Stimulated activated CD8-positive, alpha-beta memory T cell treated with anti-CD3 and anti-CD28 coated beads, Interleukin-2, amount 100 ng/mL, for 48 hours (primary cell): ENCODE results near the gene ARHGAP21.

Experiments
- DNase-seq, 2 donors: peaks; one replicate each; pipeline ENCODE4 v3.0.0-alpha.2; 2020; ENCODE audit warnings: low read depth in 2 of 2

ARHGAP21 gene

DNA sequence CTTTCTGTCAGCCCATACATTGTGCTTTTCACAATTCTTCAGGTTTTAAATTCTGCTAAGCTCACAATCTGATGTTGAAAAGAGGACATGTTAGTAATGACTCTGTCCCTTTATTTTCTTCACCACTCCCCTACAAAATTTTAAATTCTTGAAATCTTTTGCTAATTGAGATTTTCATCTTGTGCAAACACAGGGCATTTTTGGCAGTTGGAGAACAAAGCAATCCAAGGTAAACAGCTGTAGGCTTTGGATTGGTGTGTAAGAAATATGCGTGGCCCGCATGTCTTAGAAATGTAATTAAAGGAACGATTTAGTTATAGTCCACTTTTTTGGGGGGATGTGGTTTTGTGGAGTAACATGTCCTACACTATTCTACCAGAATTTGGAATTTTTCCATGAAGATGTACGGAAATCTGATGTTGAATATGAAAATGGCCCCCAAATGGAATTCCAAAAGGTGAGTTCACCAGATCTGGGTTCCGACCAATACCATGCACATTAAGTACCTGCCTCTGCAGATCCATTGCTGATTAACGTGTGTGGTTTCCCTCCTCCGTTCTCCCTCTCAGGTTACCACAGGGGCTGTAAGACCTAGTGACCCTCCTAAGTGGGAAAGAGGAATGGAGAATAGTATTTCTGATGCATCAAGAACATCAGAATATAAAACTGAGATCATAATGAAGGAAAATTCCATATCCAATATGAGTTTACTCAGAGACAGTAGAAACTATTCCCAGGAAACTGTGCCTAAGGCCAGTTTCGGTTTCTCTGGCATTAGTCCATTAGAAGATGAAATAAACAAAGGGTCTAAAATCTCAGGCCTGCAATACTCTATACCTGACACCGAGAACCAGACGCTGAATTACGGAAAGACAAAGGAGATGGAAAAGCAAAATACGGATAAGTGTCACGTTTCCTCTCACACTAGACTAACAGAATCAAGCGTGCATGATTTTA, 181.1 kb downstream of the ARHGAP21 start:
- DNase-seq: no peak

DNA sequence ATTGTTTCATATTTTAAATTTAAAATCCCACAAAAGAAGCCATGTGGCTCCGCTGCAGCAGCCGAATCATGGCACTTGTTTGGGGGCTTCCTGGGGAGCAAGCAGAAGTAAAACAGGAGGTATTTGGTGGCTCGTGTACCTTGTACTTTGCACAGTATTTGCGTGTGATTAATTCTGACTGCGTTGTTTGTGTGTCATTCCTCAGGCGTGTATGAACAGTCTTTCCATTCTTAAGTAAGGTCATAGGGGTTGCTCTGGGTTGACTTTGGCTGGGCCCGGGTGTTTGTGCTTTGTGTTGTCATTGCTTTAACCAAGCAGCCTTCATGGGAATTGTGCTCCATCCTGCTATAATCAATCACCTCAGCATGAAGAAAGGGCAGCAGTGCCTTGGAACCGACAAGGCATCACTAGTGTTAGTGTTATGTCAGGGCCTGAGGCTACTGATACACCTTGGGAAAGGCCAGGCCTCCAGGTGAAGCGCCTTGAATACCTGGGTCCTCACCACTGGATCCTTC, 182.4 kb downstream of the ARHGAP21 start:
- DNase-seq: no peak

DNA sequence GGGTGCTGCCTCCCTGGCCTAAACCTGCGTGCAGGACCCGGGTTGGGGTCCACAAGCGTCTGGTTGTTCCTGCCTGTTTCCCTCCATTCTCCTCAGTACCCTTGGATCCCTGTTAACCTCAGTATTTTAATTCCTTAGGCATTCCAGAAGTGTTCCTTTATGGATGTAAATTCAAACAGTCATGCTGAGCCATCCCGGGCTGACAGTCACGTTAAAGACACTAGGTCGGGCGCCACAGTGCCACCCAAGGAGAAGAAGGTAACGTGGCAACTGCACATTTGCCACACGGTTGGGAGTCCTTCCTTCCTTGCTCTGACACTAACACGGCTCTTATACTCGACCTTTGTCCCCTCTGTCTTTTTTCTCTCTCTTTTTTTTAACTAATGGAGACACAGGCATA, 187.1 kb downstream of the ARHGAP21 start:
- no peak for DNase-seq

DNA sequence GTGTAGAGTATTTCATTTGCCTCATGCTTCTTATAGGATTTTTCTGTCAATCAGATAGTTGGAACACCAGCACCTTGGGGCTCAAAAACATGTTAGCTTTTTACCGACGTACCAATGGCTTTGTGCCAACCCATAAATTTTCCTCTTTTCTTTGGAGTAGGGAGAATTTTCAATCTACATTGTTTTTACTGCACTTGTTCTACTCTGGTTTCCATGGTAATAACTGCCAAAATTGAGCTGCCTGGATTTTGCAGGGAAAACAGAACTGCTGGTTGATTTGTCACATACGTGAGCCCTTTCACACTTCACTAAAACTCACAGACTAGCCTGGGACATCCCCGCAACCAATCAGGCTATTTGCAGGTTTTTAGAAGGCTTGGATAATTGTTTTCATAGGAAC, 189.7 kb downstream of the ARHGAP21 start:
- DNase-seq: no peak
